Neural cell (in vitro differentiated cells): ENCODE results near the gene GIPC2. TPM values are rescaled to one million over a fixed set of nuclear protein-coding genes. Genes with fewer than 3 reads are reported as not detected.

Experiments used
- H2AFZ ChIP-seq: fragments of 200-600, 300-800 bp; sonication (generic), shearing (Covaris generic); 2 replicates; pipeline ENCODE4 v1.6.0; 2014; ENCODE audit warnings: low read depth, mild to moderate bottlenecking, antibody characterized with exemption, low read length, moderate library complexity
- H3F3A ChIP-seq: fragments of 200-600 bp; shearing (Covaris generic); 2 replicates; pipeline ENCODE4 v1.6.1; 2016; ENCODE audit warnings: mild to moderate bottlenecking, moderate library complexity, mixed read lengths, antibody characterized with exemption, low read length; ENCODE audit not compliant: insufficient read depth, poor library complexity, severe bottlenecking
- H3K27ac ChIP-seq: fragments of 200-600, 300-800 bp; sonication (generic), shearing (Covaris generic); 2 replicates; pipeline ENCODE4 v1.5.1; 2014; ENCODE audit warnings: mild to moderate bottlenecking, low read length, moderate library complexity
- H3K27me3 ChIP-seq: fragments of 300-800, 200-600 bp; sonication (generic), shearing (Covaris generic); 2 replicates; pipeline ENCODE4 v1.6.0; 2014; ENCODE audit warnings: mild to moderate bottlenecking, low read depth, low read length, moderate library complexity; ENCODE audit not compliant: insufficient read depth
- H3K36me3 ChIP-seq: fragments of 300-800, 200-600 bp; sonication (generic), shearing (Covaris generic); 2 replicates; pipeline ENCODE4 v1.5.1; 2014; ENCODE audit warnings: mild to moderate bottlenecking, antibody characterized with exemption, low read length, moderate library complexity; ENCODE audit not compliant: insufficient read depth
- H3K4me2 ChIP-seq: fragments of 300-800, 200-600 bp; sonication (generic), shearing (Covaris generic); 2 replicates; pipeline ENCODE4 v1.6.0; 2014; ENCODE audit warnings: mild to moderate bottlenecking, low read length
- H3K4me3 ChIP-seq: fragments of 300-800, 200-600 bp; sonication (generic), shearing (Covaris generic); 2 replicates; pipeline ENCODE4 v1.5.1; 2014; ENCODE audit warnings: mild to moderate bottlenecking, low read length, moderate library complexity
- H3K79me2 ChIP-seq: fragments of 200-600 bp; shearing (Covaris generic); replicated peaks from 2 replicates; pipeline ENCODE4 v1.6.0; 2014; ENCODE audit warnings: mild to moderate bottlenecking, low read length, moderate library complexity; ENCODE audit not compliant: insufficient read depth
- H3K9ac ChIP-seq: fragments of 300-800, 200-600 bp; sonication (generic), shearing (Covaris generic); 2 replicates; pipeline ENCODE4 v1.6.1; 2016; ENCODE audit warnings: mild to moderate bottlenecking, low read length, mixed read lengths
- H3K9me2 ChIP-seq: fragments of 200-600 bp; shearing (Covaris generic); 2 replicates; pipeline ENCODE4 v1.6.1; 2016; ENCODE audit warnings: mild to moderate bottlenecking, low read length, mixed read lengths; ENCODE audit not compliant: insufficient read depth
- H3K9me3 ChIP-seq: fragments of 200-600, 300-800 bp; sonication (generic), shearing (Covaris generic); 2 replicates; pipeline ENCODE4 v1.6.1; 2016; ENCODE audit warnings: mild to moderate bottlenecking, mixed run types, low read length, moderate library complexity, mixed read lengths
- H4K20me1 ChIP-seq: fragments of 200-600 bp; shearing (Covaris generic); 2 replicates; pipeline ENCODE4 v1.6.1; 2016; ENCODE audit warnings: mild to moderate bottlenecking, mixed run types; ENCODE audit not compliant: insufficient read depth
- EP300 ChIP-seq: fragments of 450-650 bp; conservative IDR thresholded peaks from 2 replicates; pipeline ENCODE4 v1.6.1; 2014; ENCODE audit warnings: antibody characterized with exemption, mild to moderate bottlenecking, moderate library complexity; ENCODE audit not compliant: poor library complexity, severe bottlenecking
- EZH2 ChIP-seq: fragments of 200-600, 300-800 bp; shearing (Covaris generic), sonication (generic); IDR thresholded peaks from 2 replicates; pipeline ENCODE4 v1.6.1; 2014; ENCODE audit warnings: antibody characterized with exemption, low read length, borderline replicate concordance, mild to moderate bottlenecking; ENCODE audit not compliant: insufficient read depth, poor library complexity, severe bottlenecking
- MXI1 ChIP-seq: fragments of 450-650 bp; conservative IDR thresholded peaks from 2 replicates; pipeline ENCODE4 v1.6.1; 2014; ENCODE audit warnings: antibody characterized with exemption, mild to moderate bottlenecking; ENCODE audit not compliant: poor library complexity, severe bottlenecking
- POLR2AphosphoS5 ChIP-seq: IDR thresholded peaks from 2 replicates; pipeline ENCODE4 v1.6.1; 2012
- RAD21 ChIP-seq: fragments of 450-650 bp; conservative IDR thresholded peaks from 2 replicates; pipeline ENCODE4 v1.6.1; 2014; ENCODE audit warnings: antibody characterized with exemption, mild to moderate bottlenecking, moderate library complexity
- SMC3 ChIP-seq: fragments of 450-650 bp; conservative IDR thresholded peaks from 2 replicates; pipeline ENCODE4 v1.6.1; 2014; ENCODE audit warnings: antibody characterized with exemption, mild to moderate bottlenecking, moderate library complexity; ENCODE audit not compliant: poor library complexity
- TAF1 ChIP-seq: IDR thresholded peaks from 2 replicates; pipeline ENCODE4 v1.6.1; 2012; ENCODE audit warnings: low read depth
- polyA plus RNA-seq: library from polyadenylated mRNA; depleted of rRNA; stranded (reverse); fragments of >200 nt; gene quantifications from 2 replicates; pipeline ENCODE4 v1.2.3, GENCODE V29; 2014
- TF ChIP-seq, protein P1 (sequence below): fragments of 450-650 bp; IDR thresholded peaks from 2 replicates; pipeline ENCODE4 v1.5.1; 2014; ENCODE audit warnings: antibody characterized with exemption, mild to moderate bottlenecking, moderate library complexity; ENCODE audit not compliant: poor library complexity, severe bottlenecking
- TF ChIP-seq, protein P2 (sequence below): IDR thresholded peaks from 2 replicates; pipeline ENCODE4 v1.6.1; 2012; ENCODE audit warnings: borderline replicate concordance

Gene GIPC2
- polyA plus RNA-seq, 1 donor from 2014 or later: 1.3 TPM

DNA sequence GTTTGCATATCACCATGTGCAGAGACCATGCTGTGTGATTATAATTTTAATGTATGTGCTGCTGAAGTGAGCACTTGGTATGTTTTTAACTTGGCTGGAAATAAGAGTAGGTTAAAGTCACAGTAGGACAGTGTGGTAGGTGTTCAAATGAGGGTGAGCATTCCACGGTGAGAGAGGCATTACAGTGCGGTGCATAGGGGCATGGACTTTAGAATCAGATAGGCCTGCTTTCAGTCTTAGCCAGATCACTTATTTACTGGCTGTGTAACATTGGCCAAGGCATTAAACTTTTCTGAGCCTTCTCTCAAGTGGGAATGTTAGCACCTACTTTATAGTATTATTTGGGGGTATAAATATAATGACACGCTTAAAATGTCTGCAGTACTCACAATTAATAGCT is 43.2 kb downstream of the GIPC2 start:
- Histone ChIP-seq H3K9me2 (no peaks in the 10 kb centered on the region), H3K4me3 (no peak overlapping the region), H3K9me3 (no peaks in the 10 kb centered on the region)

DNA sequence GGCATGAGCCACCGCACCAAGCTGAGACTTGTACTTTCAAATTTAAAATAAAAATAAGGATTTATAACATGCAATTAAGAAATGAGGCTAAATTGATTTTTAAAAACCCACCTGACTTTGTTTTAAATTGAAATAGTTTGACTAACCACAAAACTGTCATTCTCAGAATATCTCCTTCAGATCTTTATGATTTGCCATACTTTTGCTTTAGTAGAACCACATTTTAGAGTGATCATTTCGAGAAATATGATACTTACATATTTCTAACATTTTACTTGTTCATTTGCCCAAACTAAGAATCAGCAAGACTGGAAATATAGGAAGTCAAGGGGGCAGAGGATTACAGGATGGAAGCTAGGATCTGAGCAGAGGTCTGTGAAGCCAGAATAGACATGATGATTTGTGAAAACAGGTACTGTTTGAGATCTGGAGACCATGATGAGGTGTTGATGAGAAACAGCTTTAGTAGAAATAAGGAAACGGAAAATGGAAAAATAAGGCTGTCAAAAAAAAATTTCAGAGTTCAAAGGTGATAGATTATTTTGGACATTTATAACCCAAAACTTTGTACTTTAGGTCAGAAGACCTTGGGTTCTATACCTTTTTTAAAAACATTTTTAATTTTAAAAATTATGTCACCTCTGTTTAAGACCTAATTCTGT is 44.8 kb downstream of the GIPC2 start:
- H3K9me2 ChIP-seq: no peaks in the 10 kb centered on the region
- H3K4me3 ChIP-seq: no peak overlapping the region
- no peaks in the 10 kb centered on the region for H3K9me3 ChIP-seq
- H4K20me1 ChIP-seq: no peaks in the 10 kb centered on the region
- H3K36me3 ChIP-seq: no peaks in the 10 kb centered on the region
- no peak overlapping the region for H2AFZ ChIP-seq
- TF ChIP-seq, protein P1, sequence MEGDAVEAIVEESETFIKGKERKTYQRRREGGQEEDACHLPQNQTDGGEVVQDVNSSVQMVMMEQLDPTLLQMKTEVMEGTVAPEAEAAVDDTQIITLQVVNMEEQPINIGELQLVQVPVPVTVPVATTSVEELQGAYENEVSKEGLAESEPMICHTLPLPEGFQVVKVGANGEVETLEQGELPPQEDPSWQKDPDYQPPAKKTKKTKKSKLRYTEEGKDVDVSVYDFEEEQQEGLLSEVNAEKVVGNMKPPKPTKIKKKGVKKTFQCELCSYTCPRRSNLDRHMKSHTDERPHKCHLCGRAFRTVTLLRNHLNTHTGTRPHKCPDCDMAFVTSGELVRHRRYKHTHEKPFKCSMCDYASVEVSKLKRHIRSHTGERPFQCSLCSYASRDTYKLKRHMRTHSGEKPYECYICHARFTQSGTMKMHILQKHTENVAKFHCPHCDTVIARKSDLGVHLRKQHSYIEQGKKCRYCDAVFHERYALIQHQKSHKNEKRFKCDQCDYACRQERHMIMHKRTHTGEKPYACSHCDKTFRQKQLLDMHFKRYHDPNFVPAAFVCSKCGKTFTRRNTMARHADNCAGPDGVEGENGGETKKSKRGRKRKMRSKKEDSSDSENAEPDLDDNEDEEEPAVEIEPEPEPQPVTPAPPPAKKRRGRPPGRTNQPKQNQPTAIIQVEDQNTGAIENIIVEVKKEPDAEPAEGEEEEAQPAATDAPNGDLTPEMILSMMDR: no peak
- TF ChIP-seq TAF1: no peak
- TF ChIP-seq POLR2AphosphoS5: no peak
- no peak for TF ChIP-seq RAD21
- no peak for TF ChIP-seq EZH2
- no peak for TF ChIP-seq SMC3
- no peak for TF ChIP-seq MXI1
- H3K9ac ChIP-seq: no peak overlapping the region
- no peak overlapping the region for H3K4me2 ChIP-seq
- no peaks in the 10 kb centered on the region for H3K79me2 ChIP-seq
- no peaks in the 10 kb centered on the region for H3K27me3 ChIP-seq
- H3F3A ChIP-seq: no peaks in the 10 kb centered on the region
- no peak overlapping the region for H3K27ac ChIP-seq

More for the DNA sequence above, 43.2 kb downstream of the GIPC2 start:
- Histone ChIP-seq H2AFZ (no peak overlapping the region), H3K36me3 (no peaks in the 10 kb centered on the region), H3K9ac (no peak overlapping the region), H3K27me3 (no peaks in the 10 kb centered on the region), H4K20me1 (no peaks in the 10 kb centered on the region), H3K27ac (no peak overlapping the region), H3K4me2 (no peak overlapping the region), H3K79me2 (no peaks in the 10 kb centered on the region), H3F3A (no peaks in the 10 kb centered on the region)
- TF ChIP-seq, protein P2, sequence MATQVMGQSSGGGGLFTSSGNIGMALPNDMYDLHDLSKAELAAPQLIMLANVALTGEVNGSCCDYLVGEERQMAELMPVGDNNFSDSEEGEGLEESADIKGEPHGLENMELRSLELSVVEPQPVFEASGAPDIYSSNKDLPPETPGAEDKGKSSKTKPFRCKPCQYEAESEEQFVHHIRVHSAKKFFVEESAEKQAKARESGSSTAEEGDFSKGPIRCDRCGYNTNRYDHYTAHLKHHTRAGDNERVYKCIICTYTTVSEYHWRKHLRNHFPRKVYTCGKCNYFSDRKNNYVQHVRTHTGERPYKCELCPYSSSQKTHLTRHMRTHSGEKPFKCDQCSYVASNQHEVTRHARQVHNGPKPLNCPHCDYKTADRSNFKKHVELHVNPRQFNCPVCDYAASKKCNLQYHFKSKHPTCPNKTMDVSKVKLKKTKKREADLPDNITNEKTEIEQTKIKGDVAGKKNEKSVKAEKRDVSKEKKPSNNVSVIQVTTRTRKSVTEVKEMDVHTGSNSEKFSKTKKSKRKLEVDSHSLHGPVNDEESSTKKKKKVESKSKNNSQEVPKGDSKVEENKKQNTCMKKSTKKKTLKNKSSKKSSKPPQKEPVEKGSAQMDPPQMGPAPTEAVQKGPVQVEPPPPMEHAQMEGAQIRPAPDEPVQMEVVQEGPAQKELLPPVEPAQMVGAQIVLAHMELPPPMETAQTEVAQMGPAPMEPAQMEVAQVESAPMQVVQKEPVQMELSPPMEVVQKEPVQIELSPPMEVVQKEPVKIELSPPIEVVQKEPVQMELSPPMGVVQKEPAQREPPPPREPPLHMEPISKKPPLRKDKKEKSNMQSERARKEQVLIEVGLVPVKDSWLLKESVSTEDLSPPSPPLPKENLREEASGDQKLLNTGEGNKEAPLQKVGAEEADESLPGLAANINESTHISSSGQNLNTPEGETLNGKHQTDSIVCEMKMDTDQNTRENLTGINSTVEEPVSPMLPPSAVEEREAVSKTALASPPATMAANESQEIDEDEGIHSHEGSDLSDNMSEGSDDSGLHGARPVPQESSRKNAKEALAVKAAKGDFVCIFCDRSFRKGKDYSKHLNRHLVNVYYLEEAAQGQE: no peak
- TF ChIP-seq EP300: no peak
- TF ChIP-seq, protein P1: no peak
- TF ChIP-seq MXI1: no peak
- no peak for TF ChIP-seq TAF1
- TF ChIP-seq EZH2: no peak
- TF ChIP-seq POLR2AphosphoS5: no peak
